HepG2 (cell line): ENCODE data around the gene CPED1. TPM values are rescaled to one million over a fixed set of nuclear protein-coding genes. Genes with fewer than 3 reads are reported as not detected.

Experiments used
- ATAC-seq: fragments of 200-7000 bp; cut with Tn5 transposase; 3 replicates; pipeline ENCODE4 v1.9.1; 2020; ENCODE audit warnings: mild to moderate bottlenecking, moderate library complexity
- BruUV-seq: library from RNA; stranded (reverse); fragments of 400-500 nt; replicated peaks from 2 replicates; lab custom pipeline; 2021; lab: Mats Ljungman, UMichigan
- CTCF ChIA-PET: fragments of 300-600 bp; formaldehyde crosslinking; extraction: SDS; loops from one replicate; lab custom pipeline; 2021; ENCODE audit warnings: low total read pairs, inconsistent platforms, low intra/inter-chr PET ratio; lab: Yijun Ruan, JAX
- POLR2A ChIA-PET: fragments of 350-600 bp; sonication (Branson Sonifier 250); formaldehyde crosslinking; loops from one replicate; lab custom pipeline; 2020; ENCODE audit warnings: antibody characterized with exemption, inconsistent platforms; lab: Yijun Ruan, JAX
- DNase-seq: peaks from one replicate; pipeline ENCODE4 v3.0.0-alpha.2; 2015; ENCODE audit warnings: low spot score
- FAIRE-seq: peaks from 3 replicates; lab custom pipeline; 2011; peaks lifted over from hg19 to GRCh38; lab: Jason Lieb, UNC
- H2AFZ ChIP-seq: one replicate; pipeline ENCODE4 v1.6.1; 2011; ENCODE audit warnings: low read length, inconsistent platforms
- H3K27ac ChIP-seq: fragments of 300-600 bp; 3 replicates; pipeline ENCODE4 v1.8.0; 2011; ENCODE audit warnings: mixed run types, mild to moderate bottlenecking, mixed read lengths, low read length, inconsistent platforms; ENCODE audit not compliant: insufficient read depth; ENCODE audit errors: extremely low read length
- H3K27me3 ChIP-seq, 2 experiments: fragments of 200-600 bp in 1 of 2; 2 replicates in 1 of 2; 3 replicates in 1 of 2; pipeline versions ENCODE4 v1.6.0 to v1.8.0; 2011; ENCODE audit warnings: low read length in 2 of 2, mild to moderate bottlenecking in 2 of 2, moderate library complexity in 2 of 2, inconsistent platforms in 1 of 2; ENCODE audit not compliant: insufficient read depth in 2 of 2, control insufficient read depth in 1 of 2
- H3K36me3 ChIP-seq, 2 experiments: fragments of 200-600 bp in 1 of 2; replicated peaks in 1 of 2; 2 replicates in 1 of 2; 3 replicates in 1 of 2; pipeline versions ENCODE4 v1.5.1 to v1.8.0; 2011; ENCODE audit warnings: low read length in 2 of 2, inconsistent platforms in 1 of 2; ENCODE audit not compliant: insufficient read depth in 2 of 2, control insufficient read depth in 1 of 2
- H3K4me1 ChIP-seq: 2 replicates; pipeline ENCODE4 v1.5.1; 2012; ENCODE audit warnings: low read length, inconsistent platforms; ENCODE audit not compliant: insufficient read depth
- H3K4me2 ChIP-seq: 2 replicates; pipeline ENCODE4 v1.6.0; 2011; ENCODE audit warnings: low read depth, low read length, inconsistent platforms
- H3K4me3 ChIP-seq, 3 experiments: fragments of 200-600 bp in 1 of 3; sonication (generic), shearing (Covaris generic) in 1 of 3; replicated peaks in 1 of 3; 2 replicates each; pipeline ENCODE4 v1.5.1; 2011 to 2016; ENCODE audit warnings: low read length in 3 of 3, inconsistent platforms in 2 of 3, low read depth in 2 of 3, mild to moderate bottlenecking in 2 of 3, control low read depth in 1 of 3, mixed read lengths in 1 of 3; ENCODE audit not compliant: insufficient read depth in 1 of 3
- H3K79me2 ChIP-seq: one replicate; pipeline ENCODE4 v1.6.1; 2011; ENCODE audit warnings: low read length, inconsistent platforms; ENCODE audit not compliant: insufficient read depth
- H3K9ac ChIP-seq: 2 replicates; pipeline ENCODE4 v1.6.0; 2011; ENCODE audit warnings: mild to moderate bottlenecking, low read depth, low read length, inconsistent platforms; ENCODE audit not compliant: insufficient read depth
- H3K9me3 ChIP-seq: 2 replicates; pipeline ENCODE4 v1.5.1; 2012; ENCODE audit warnings: mild to moderate bottlenecking, low read length
- H4K20me1 ChIP-seq: 2 replicates; pipeline ENCODE4 v1.6.0; 2011; ENCODE audit warnings: inconsistent platforms, mild to moderate bottlenecking, low read length, moderate library complexity; ENCODE audit not compliant: insufficient read depth
- CENPT ChIP-seq: sonication (generic); formaldehyde crosslinking; IDR thresholded peaks from 2 replicates; pipeline ENCODE4 v1.8.0; 2022; ENCODE audit warnings: low read depth, mild to moderate bottlenecking, moderate library complexity, missing genetic modification reagents
- GFI1 ChIP-seq: sonication (generic); formaldehyde crosslinking; IDR thresholded peaks from 2 replicates; pipeline ENCODE4 v1.5.0; 2020; ENCODE audit warnings: missing genetic modification reagents, mild to moderate bottlenecking, borderline replicate concordance
- GPBP1L1 ChIP-seq: sonication (generic); formaldehyde crosslinking; IDR thresholded peaks from 2 replicates; pipeline ENCODE4 v1.5.0; 2020; ENCODE audit warnings: mild to moderate bottlenecking, missing genetic modification reagents
- HNRNPH1 ChIP-seq: fragments of 200-400 bp; formaldehyde crosslinking; optimal IDR thresholded peaks from 2 replicates; pipeline ENCODE3; 2017; ENCODE audit warnings: mild to moderate bottlenecking, low read depth, low read length
- NONO ChIP-seq, 2 experiments: fragments of 450-650 bp in 1 of 2; sonication (generic) in 1 of 2; formaldehyde crosslinking in 1 of 2; IDR thresholded peaks in 1 of 2; conservative IDR thresholded peaks in 1 of 2; 2 replicates each; pipeline versions ENCODE4 v1.6.1 to v1.8.0; 2017 to 2022; ENCODE audit warnings: mild to moderate bottlenecking in 1 of 2, missing genetic modification reagents in 1 of 2, moderate library complexity in 1 of 2
- NR0B2 ChIP-seq: sonication (generic); formaldehyde crosslinking; IDR thresholded peaks from 2 replicates; pipeline ENCODE4 v1.4.0; 2020; ENCODE audit warnings: mild to moderate bottlenecking, missing genetic modification reagents
- RFX5 ChIP-seq: IDR thresholded peaks from 2 replicates; pipeline ENCODE4 v1.6.1; 2011; ENCODE audit warnings: low read depth, low read length, improper control_type of control experiment
- TFAP4 ChIP-seq: sonication (generic); IDR thresholded peaks from 2 replicates; pipeline ENCODE4 v1.6.1; 2016; ENCODE audit warnings: low read depth, borderline replicate concordance
- UBTF ChIP-seq: sonication (generic); formaldehyde crosslinking; IDR thresholded peaks from 2 replicates; pipeline ENCODE4 v1.4.0; 2020; ENCODE audit warnings: mild to moderate bottlenecking, missing genetic modification reagents
- WIZ ChIP-seq: sonication (generic); formaldehyde crosslinking; IDR thresholded peaks from 2 replicates; pipeline ENCODE4 v1.5.1; 2020; ENCODE audit warnings: mild to moderate bottlenecking, missing genetic modification reagents
- YEATS4 ChIP-seq: sonication (generic); formaldehyde crosslinking; IDR thresholded peaks from 2 replicates; pipeline ENCODE4 v1.4.0; 2020; ENCODE audit warnings: missing genetic modification reagents, borderline replicate concordance
- ZFP36 ChIP-seq: fragments of 150-350 bp; IDR thresholded peaks from 2 replicates; pipeline ENCODE4 v1.6.1; 2018; ENCODE audit warnings: borderline replicate concordance, low read length, low read depth; ENCODE audit not compliant: partially characterized antibody
- ZKSCAN1 ChIP-seq: fragments of 150-350 bp; IDR thresholded peaks from 2 replicates; pipeline ENCODE4 v1.6.1; 2014; ENCODE audit warnings: low read length
- ZNF512 ChIP-seq: sonication (generic); formaldehyde crosslinking; IDR thresholded peaks from 2 replicates; pipeline ENCODE4 v1.4.0; 2020; ENCODE audit warnings: mild to moderate bottlenecking, missing genetic modification reagents
- WGBS: methylation state at CpG from one replicate; pipeline ENCODE4 v1.1.6; 2017; ENCODE audit warnings: low lambda C conversion rate; 5-methylcytosine and 5-hydroxymethylcytosine counted together
- in situ Hi-C: cut with HindIII; loops from 2 replicates; pipeline ENCODE4 v1.10.0; 2017; ENCODE audit warnings: low pct_unique_long_range_greater_than_20kb; ENCODE audit not compliant: extremely low pct_ligation_motif_present
- intact Hi-C: fragments of 100-400 bp; cut with micrococcal nuclease; formaldehyde crosslinking; loops from one replicate; pipeline ENCODE4 v1.10.0; 2022; ENCODE audit not compliant: unreplicated experiment
- polyA plus RNA-seq, 8 experiments: library from polyadenylated mRNA; depleted of rRNA in 3 of 8; stranded (reverse) in 7 of 8; unstranded in 1 of 8; fragments of >200 nt; fragmentation: Illumina TruSeq in 4 of 8; extraction: Trizol in 4 of 8; gene quantifications; 2 replicates each; pipeline versions ENCODE4 v1.2.1 to v1.2.3, GENCODE V29; 2011 to 2016; ENCODE audit warnings: low read depth in 4 of 8, missing spikeins in 1 of 8, mixed read lengths in 1 of 8; ENCODE audit not compliant: insufficient read depth in 1 of 8
- total RNA-seq, 5 experiments: library from RNA; depleted of rRNA; stranded (reverse); fragments of >200 nt; fragmentation: Illumina TruSeq; extraction: Trizol; gene quantifications; 2 replicates each; pipeline ENCODE4 v1.2.3, GENCODE V29; 2016; ENCODE audit warnings: low read depth in 1 of 5

The CPED1 gene
- total and polyA plus RNA-seq, 2 of the 13 experiments (the other 11 are each of a cell fraction or from before 2014, with no cell fraction given): 11.5 to 27.0 TPM

GRCh38 chr7:121153411-121153810, 164.9 kb downstream of the CPED1 start:
- H3K79me2 ChIP-seq: no peaks in the 10 kb centered on the region
- H3K27ac ChIP-seq: no peak overlapping the region
- CTCF ChIA-PET: no interaction called here
- ATAC-seq: no peak
- no peaks in the 10 kb centered on the region for H3K27me3 ChIP-seq
- whole genome bisulfite sequencing: 52% methylated on average over 1 of the region's 1 CpG
- no peak overlapping the region for H3K9ac ChIP-seq
- TF ChIP-seq UBTF (CRISPR knock-in tag) (no peak), GPBP1L1 (CRISPR knock-in tag) (no peak), YEATS4 (CRISPR knock-in tag) (no peak), HNRNPH1 (no peak), ZNF512 (CRISPR knock-in tag) (no peak), ZKSCAN1 (no peak), NR0B2 (CRISPR knock-in tag) (no peak), ZFP36 (no peak), NONO (IDR thresholded peaks at IDR 0.05) (no peak), NONO (CRISPR knock-in tag; conservative IDR thresholded peaks at IDR 0.05) (no peak), WIZ (no peak), TFAP4 (no peak), CENPT (no peak), RFX5 (no peak), GFI1 (no peak)
- DNase-seq: no peak
- no peaks in the 10 kb centered on the region for H3K4me1 ChIP-seq
- H3K36me3 ChIP-seq: no peaks in the 10 kb centered on the region
- intact Hi-C loops: no loop called here
- no peak overlapping the region for H2AFZ ChIP-seq
- POLR2A ChIA-PET: no interaction called here
- no peaks in the 10 kb centered on the region for H3K9me3 ChIP-seq
- FAIRE-seq: no peak
- no peak overlapping the region for H3K4me2 ChIP-seq
- no peak overlapping the region for H3K4me3 ChIP-seq
- no TSS peak for BruUV-seq
- H4K20me1 ChIP-seq: no peaks in the 10 kb centered on the region
- in situ Hi-C loops: no loop called here
